Adrenal gland (tissue), 12 donors: ENCODE results near the gene CCDC177. TPM values are rescaled to one million over a fixed set of nuclear protein-coding genes. Genes with fewer than 3 reads are reported as not detected.

Source experiments
- DNase-seq, 7 donors: peaks; one replicate each; pipeline ENCODE4 v3.0.0-alpha.2; 2019 to 2020
- H3K27ac ChIP-seq, 5 donors: fragments of 200-600 bp; sonication (generic) in 4 of 5; 1 replicate in 3 of 5; 2 replicates in 2 of 5; pipeline versions ENCODE4 v1.5.1 to v1.8.0; 2016 to 2020; ENCODE audit warnings: mild to moderate bottlenecking in 1 of 5
- H3K27me3 ChIP-seq: fragments of 200-600 bp; 2 replicates; pipeline ENCODE4 v1.8.0; 2021
- H3K36me3 ChIP-seq, 2 donors: fragments of 200-600 bp; replicated peaks in 1 of 2; 1 replicate in 1 of 2; 2 replicates in 1 of 2; pipeline versions ENCODE4 v1.5.1 to v1.8.0; 2018 to 2022
- H3K4me1 ChIP-seq, 2 donors: fragments of 200-600 bp; replicated peaks in 1 of 2; 1 replicate in 1 of 2; 2 replicates in 1 of 2; pipeline versions ENCODE4 v1.5.1 to v1.8.0; 2018 to 2021
- H3K4me3 ChIP-seq, 4 donors: fragments of 200-600 bp; sonication (generic) in 3 of 4; one replicate each; pipeline ENCODE4 v1.5.1; 2016 to 2018
- H3K9me3 ChIP-seq, 3 donors: fragments of 200-600 bp; sonication (generic) in 1 of 3; replicated peaks in 1 of 3; 1 replicate in 2 of 3; 2 replicates in 1 of 3; pipeline versions ENCODE4 v1.5.1 to v1.8.0; 2016 to 2021
- POLR2A ChIP-seq, 2 donors: fragments of 450-650 bp; IDR thresholded peaks; one replicate each; pipeline ENCODE4 v1.6.1; 2017; ENCODE audit warnings: antibody characterized with exemption in 2 of 2, mild to moderate bottlenecking in 2 of 2, moderate library complexity in 1 of 2
- WGBS, 4 donors: extraction: QIAGEN DNeasy Blood & Tissue Kit in 2 of 4; methylation state at CpG; one replicate each; pipeline versions ENCODE4 v1.1.5 to v1.1.7; 2013 to 2017; 5-methylcytosine and 5-hydroxymethylcytosine counted together
- intact Hi-C, 2 donors: fragments of 100-400 bp; cut with DNase I; formaldehyde crosslinking; loops; one replicate each; pipeline versions ENCODE4 v1.14.1 to v1.15.0; 2022 to 2023
- polyA plus RNA-seq, 3 donors: library from polyadenylated mRNA; stranded (reverse); fragments of 200-250 nt in 2 of 3; fragments of 350-450 nt in 1 of 3; fragmentation: Illumina TruSeq in 1 of 3; extraction: RNeasy Lipid Tissue Mini Kit (QIAGEN cat#74804) in 1 of 3; gene quantifications; one replicate each; pipeline ENCODE4 v1.2.3, GENCODE V29; 2013 to 2014
- total RNA-seq, 9 donors: library from RNA; depleted of rRNA in 4 of 9; stranded (reverse); fragments of >200 nt in 4 of 9; fragments of 120-200 nt in 1 of 9; fragmentation: NEBNext Ultra II Directional in 1 of 9; extraction: Animal tissue kit (Norgen Biotek cat#: 25700) in 1 of 9; gene quantifications; one replicate each; pipeline versions ENCODE4 v1.1.0 to v1.2.4, GENCODE V29; 2013 to 2023
- TF ChIP-seq, protein P1 (sequence below), 6 experiments: fragments of 450-650 bp in 4 of 6; fragments of 200-600 bp in 2 of 6; sonication (generic) in 1 of 6; IDR thresholded peaks; 1 replicate in 5 of 6; 2 replicates in 1 of 6; pipeline versions ENCODE4 v1.5.1 to v1.8.0; 2016 to 2021; ENCODE audit warnings: antibody characterized with exemption in 6 of 6, mild to moderate bottlenecking in 2 of 6, moderate library complexity in 1 of 6
- donor health status: healthy with polysubstance abuse.
- donor health status: Bipolar disorder and iron deficiency.
- donor health status: DM: yes; HTN: yes; CAD: no.
- donor health status: DM: no; HTN: no; CAD: no.
- donor health status: DM: no; HTN: no; CAD: no.
- donor health status: DM: yes; HTN: yes; CAD: no.

Gene CCDC177
- total and polyA plus RNA-seq, 12 donors: 0.04 to 0.61 (median 0.30) TPM; not detected in 3

DNA sequence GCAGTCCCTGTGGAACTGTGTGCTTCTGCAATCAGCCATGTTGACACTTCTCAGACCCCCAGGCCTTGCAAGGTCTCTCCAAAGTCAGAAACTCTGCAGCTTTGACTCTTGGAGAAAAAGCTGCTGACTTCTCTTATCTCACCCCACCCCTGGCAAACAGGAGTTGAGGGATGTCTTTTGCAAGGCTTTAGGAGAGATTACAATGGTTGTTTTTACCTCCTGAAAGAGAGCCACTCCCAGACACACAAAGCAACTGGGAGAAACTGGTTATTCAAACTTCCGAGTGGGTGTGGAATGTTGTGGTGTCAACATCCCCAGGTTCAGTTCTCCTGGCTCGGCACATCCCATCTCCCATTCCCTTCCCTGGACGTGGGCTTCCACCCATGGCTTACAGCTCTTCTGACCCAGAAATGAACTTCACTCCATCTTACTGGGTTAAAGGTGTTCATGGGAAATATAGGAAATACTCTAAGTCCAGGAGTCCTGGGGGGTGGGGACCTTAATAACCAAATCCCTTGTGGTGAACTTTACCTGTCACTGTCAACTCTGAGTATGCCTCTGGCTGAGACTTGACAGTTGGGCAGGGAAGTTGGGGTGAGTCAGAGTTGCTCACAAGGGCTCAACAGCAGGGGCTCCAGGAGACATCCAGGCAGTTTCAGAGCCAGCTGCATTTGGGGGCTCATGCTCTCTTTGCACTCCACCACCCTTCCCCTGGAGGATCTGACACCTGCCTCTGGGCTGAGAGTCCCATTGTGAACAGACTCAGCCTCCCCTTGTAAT lies 41.9 kb downstream of the CCDC177 start:
- H3K4me3 ChIP-seq: no peak overlapping the region
- no peak overlapping the region for H3K27ac ChIP-seq
- intact Hi-C loops: no loop called here
- H3K27me3 ChIP-seq: peaks cover 5% of the 10 kb centered on the region
- H3K9me3 ChIP-seq: no peaks in the 10 kb centered on the region
- no peak for TF ChIP-seq POLR2A (IDR thresholded peaks at IDR 0.05)
- TF ChIP-seq, protein P1, sequence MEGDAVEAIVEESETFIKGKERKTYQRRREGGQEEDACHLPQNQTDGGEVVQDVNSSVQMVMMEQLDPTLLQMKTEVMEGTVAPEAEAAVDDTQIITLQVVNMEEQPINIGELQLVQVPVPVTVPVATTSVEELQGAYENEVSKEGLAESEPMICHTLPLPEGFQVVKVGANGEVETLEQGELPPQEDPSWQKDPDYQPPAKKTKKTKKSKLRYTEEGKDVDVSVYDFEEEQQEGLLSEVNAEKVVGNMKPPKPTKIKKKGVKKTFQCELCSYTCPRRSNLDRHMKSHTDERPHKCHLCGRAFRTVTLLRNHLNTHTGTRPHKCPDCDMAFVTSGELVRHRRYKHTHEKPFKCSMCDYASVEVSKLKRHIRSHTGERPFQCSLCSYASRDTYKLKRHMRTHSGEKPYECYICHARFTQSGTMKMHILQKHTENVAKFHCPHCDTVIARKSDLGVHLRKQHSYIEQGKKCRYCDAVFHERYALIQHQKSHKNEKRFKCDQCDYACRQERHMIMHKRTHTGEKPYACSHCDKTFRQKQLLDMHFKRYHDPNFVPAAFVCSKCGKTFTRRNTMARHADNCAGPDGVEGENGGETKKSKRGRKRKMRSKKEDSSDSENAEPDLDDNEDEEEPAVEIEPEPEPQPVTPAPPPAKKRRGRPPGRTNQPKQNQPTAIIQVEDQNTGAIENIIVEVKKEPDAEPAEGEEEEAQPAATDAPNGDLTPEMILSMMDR (IDR thresholded peaks at IDR 0.05): no peak
- H3K36me3 ChIP-seq: no peaks in the 10 kb centered on the region
- DNase-seq: no peak
- no peaks in the 10 kb centered on the region for H3K4me1 ChIP-seq
- WGBS, 4 donors: 57 to 80% (median 65%) methylated on average over 3 of the region's 3 CpGs

DNA sequence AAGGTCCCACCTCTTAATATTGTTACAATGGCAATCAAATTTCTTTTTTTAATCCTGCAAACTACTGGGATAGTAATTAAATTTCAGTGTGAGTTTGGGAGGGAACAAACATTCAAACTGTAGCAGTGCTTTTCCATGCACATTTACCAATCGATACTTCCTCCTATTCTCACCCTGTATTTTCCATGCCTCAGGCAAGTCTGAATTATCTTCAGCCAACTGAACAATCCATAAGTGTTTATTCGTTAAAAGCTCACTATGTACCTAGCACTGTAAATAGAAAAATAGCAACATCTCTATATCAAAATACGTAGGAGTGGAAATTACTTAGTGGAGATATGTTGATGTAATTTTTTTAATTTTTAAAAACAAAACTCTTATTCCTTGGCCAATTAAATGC lies 43.5 kb downstream of the CCDC177 start:
- DNase-seq: no peak
- peaks cover 5% of the 10 kb centered on the region for H3K27me3 ChIP-seq
- WGBS, 4 donors: 69 to 80% (median 75%) methylated on average over 3 of the region's 3 CpGs
- no peak overlapping the region for H3K27ac ChIP-seq
- intact Hi-C loops: no loop called here
- TF ChIP-seq, protein P1 (IDR thresholded peaks at IDR 0.05): no peak
- TF ChIP-seq POLR2A (IDR thresholded peaks at IDR 0.05): no peak
- H3K9me3 ChIP-seq: no peaks in the 10 kb centered on the region
- no peak overlapping the region for H3K4me3 ChIP-seq
- H3K36me3 ChIP-seq: no peaks in the 10 kb centered on the region
- no peaks in the 10 kb centered on the region for H3K4me1 ChIP-seq

DNA sequence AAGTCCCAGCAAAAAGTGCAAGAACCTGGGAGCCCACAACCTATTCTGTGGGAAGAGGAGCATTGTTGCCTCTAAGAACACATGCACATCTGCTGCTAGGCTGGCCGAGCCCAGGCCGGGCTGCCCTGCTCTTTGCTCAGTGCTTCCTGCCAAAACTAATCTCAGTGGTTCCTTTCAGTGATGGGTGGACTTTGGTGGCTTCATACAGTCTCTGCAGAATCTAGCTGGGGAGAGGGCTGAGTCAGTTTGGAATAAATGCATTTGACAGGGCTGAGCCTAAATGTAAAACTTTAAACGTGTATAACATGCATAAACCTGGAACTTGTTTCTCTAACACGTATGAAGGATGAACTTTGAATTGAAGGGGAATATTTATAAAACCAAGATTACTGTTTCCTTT lies 44.6 kb downstream of the CCDC177 start:
- Histone ChIP-seq H3K27ac (no peak overlapping the region), H3K9me3 (no peaks in the 10 kb centered on the region), H3K36me3 (no peaks in the 10 kb centered on the region), H3K4me1 (no peaks in the 10 kb centered on the region), H3K4me3 (no peak overlapping the region), H3K27me3 (peaks cover 5% of the 10 kb centered on the region)
- intact Hi-C loops: no loop called here
- no peak for TF ChIP-seq POLR2A (IDR thresholded peaks at IDR 0.05)
- TF ChIP-seq, protein P1 (IDR thresholded peaks at IDR 0.05): no peak
- WGBS, 4 donors: 53 to 66% (median 58%) methylated on average over 4 of the region's 4 CpGs
- no peak for DNase-seq

DNA sequence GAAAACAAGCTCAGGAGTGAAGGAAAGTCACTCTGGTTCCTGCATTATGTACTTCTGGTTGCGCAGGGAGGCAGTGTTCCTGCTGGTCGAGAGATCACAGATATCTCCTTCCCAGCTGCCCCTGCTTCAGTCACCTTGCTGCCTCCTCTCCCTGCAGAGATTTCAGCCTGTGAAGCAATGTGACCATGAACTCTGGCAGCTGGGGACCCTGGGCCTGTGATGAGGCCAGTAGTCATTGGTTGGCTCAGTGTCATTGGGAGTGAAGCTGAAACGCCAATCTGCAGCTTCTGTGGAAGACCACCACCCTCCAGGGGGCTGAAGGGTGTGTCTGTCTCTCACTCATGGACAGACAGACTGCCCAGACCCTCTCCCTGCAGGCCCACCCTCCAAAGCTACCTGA lies 45.1 kb downstream of the CCDC177 start:
- intact Hi-C loops: no loop called here

More for the DNA sequence above, 45.1 kb downstream of the CCDC177 start:
- H3K27ac ChIP-seq: no peak overlapping the region
- H3K9me3 ChIP-seq: no peaks in the 10 kb centered on the region
- no peak overlapping the region for H3K4me3 ChIP-seq
- no peak for DNase-seq
- no peaks in the 10 kb centered on the region for H3K4me1 ChIP-seq
- WGBS, 4 donors: 60 to 79% (median 73%) methylated on average over 2 to 3 of the region's 3 CpGs
- TF ChIP-seq POLR2A (IDR thresholded peaks at IDR 0.05): no peak
- TF ChIP-seq, protein P1 (IDR thresholded peaks at IDR 0.05): no peak
- H3K27me3 ChIP-seq: no peaks in the 10 kb centered on the region
- no peaks in the 10 kb centered on the region for H3K36me3 ChIP-seq
